ENCODE results near the gene IRX2. TPM values are rescaled to one million over a fixed set of nuclear protein-coding genes. Genes with fewer than 3 reads are reported as not detected.

IRX2 gene
- total and polyA plus RNA-seq, 2 of the 8 experiments (the other 6 are each of a cell fraction or from before 2014, with no cell fraction given), result 23.4 to 40.4 TPM

GRCh38 chr5:2746561-2747032, 4.9 kb downstream of the IRX2 start:
- Histone ChIP-seq H4K8ac (ENCODE audit: extremely low read depth, insufficient read depth, low read length) (no peak overlapping the region), H2BK15ac (ENCODE audit: low read length) (no peak overlapping the region), H3K4me3 (ENCODE audit: extremely low read depth in 1 of 4, insufficient read depth in 2 of 4, low read depth in 3 of 4, low read length in 4 of 4) (peak overlapping the region in 1 of 4 experiments; percentile 41; a peak in 3 of 8 replicates), H2BK120ac (replicated peaks; ENCODE audit: low read depth, low read length) (no peak overlapping the region), H4K20me1 (replicated peaks in 1 of 2; ENCODE audit: control insufficient read depth in 1 of 2, insufficient read depth in 2 of 2, low read length in 2 of 2) (peaks cover 37 to 39% of the 10 kb centered on the region in 2 experiments), H3K36me3 (ENCODE audit: control insufficient read depth in 2 of 4, insufficient read depth in 4 of 4, low read length in 3 of 4) (peaks cover 3 to 66% (median 25%) of the 10 kb centered on the region in 4 experiments; a peak in 7 of 8 replicates), H3K79me1 (ENCODE audit: low read depth, low read length) (no peaks in the 10 kb centered on the region), H3K4me2 (ENCODE audit: insufficient read depth in 1 of 2, low read depth in 2 of 2, low read length in 2 of 2) (peak overlapping the region; percentile 8 to 83; a peak in 2 of 4 replicates), H3K9ac (replicated peaks in 1 of 4; ENCODE audit: extremely low read depth in 1 of 4, low read depth in 3 of 4, low read length in 3 of 4) (no peak overlapping the region), H3K27me3 (replicated peaks in 1 of 4; ENCODE audit: control insufficient read depth in 3 of 4, extremely low read depth in 1 of 4, insufficient read depth in 3 of 4, low read length in 3 of 4) (peaks cover 2 to 34% (median 34%) of the 10 kb centered on the region in 4 experiments), H3K4ac (replicated peaks; ENCODE audit: insufficient read length, low read depth, low read length) (no peak overlapping the region), H3K23ac (ENCODE audit: insufficient read length) (no peak overlapping the region), H2AK5ac (ENCODE audit: low read depth, low read length) (no peak overlapping the region), H2BK20ac (ENCODE audit: low read length) (no peak overlapping the region), H2AFZ (ENCODE audit: low read length) (no peak overlapping the region), H3K18ac (ENCODE audit: extremely low read depth, low read length) (no peak overlapping the region), H2BK5ac (ENCODE audit: low read depth, low read length) (no peak overlapping the region), H3K14ac (ENCODE audit: insufficient read length) (no peak overlapping the region), H3K79me2 (ENCODE audit: control insufficient read depth in 1 of 2, insufficient read depth in 2 of 2, low read length in 2 of 2) (peaks cover 4 to 64% of the 10 kb centered on the region in 2 experiments; a peak in 3 of 4 replicates), H4K5ac (ENCODE audit: insufficient read length, low read depth, low read length) (no peak overlapping the region), H3K9me3 (ENCODE audit: insufficient read depth in 2 of 2, low read depth in 1 of 2, low read length in 1 of 2) (no peaks in the 10 kb centered on the region; a peak in 1 of 4 replicates), H4K91ac (replicated peaks; ENCODE audit: insufficient read length, low read length) (no peak overlapping the region), H3K56ac (replicated peaks; ENCODE audit: insufficient read length, low read depth, low read length) (no peak overlapping the region), H3K4me1 (replicated peaks in 1 of 4; ENCODE audit: control insufficient read depth in 3 of 4, insufficient read depth in 4 of 4, low read length in 3 of 4) (peaks cover 4 to 27% (median 10%) of the 10 kb centered on the region in 4 experiments), H3K27ac (ENCODE audit: low read depth, low read length) (no peak overlapping the region), H3K23me2 (ENCODE audit: low read depth, low read length) (peaks cover 13% of the 10 kb centered on the region; the same call in 1 of the 2 replicates), H2BK12ac (ENCODE audit: low read depth, low read length) (no peak overlapping the region)
- WGBS, 2 experiments (ENCODE audit: extremely low coverage in 1 of 2, insufficient coverage in 1 of 2, insufficient read length in 1 of 2, insufficient replicate concordance in 2 of 2, low coverage in 1 of 2, low lambda C conversion rate in 2 of 2, missing lambda C conversion rate in 1 of 2), result 77% methylated on average over 3 of the region's 3 CpGs; no CpG with 5 or more reads in 1 of the 2 experiments
- TF ChIP-seq ATF2 (IDR thresholded peaks at IDR 0.05; ENCODE audit: low read length) (no peak), RAD21 (IDR thresholded peaks at IDR 0.05 in 1 of 2, conservative IDR thresholded peaks at IDR 0.05 in 1 of 2; ENCODE audit: low read depth in 2 of 2, low read length in 2 of 2) (peak in 1 of 2 experiments; percentile 16; a peak in 2 of 4 replicates), KDM1A (IDR thresholded peaks at IDR 0.05; ENCODE audit: borderline replicate concordance, low read length) (no peak), GTF2F1 (IDR thresholded peaks at IDR 0.05; ENCODE audit: borderline replicate concordance, low read depth, low read length) (no peak), BACH1 (IDR thresholded peaks at IDR 0.05; ENCODE audit: low read length) (no peak), FOSL1 (IDR thresholded peaks at IDR 0.05; ENCODE audit: insufficient read depth, low read depth, low read length) (no peak), POLR2A (IDR thresholded peaks at IDR 0.05; ENCODE audit: control extremely low read depth in 1 of 2, low read depth in 2 of 2, low read length in 2 of 2) (0 out of 3 replicates have a peak, but pooled peaks of 1 of the 2 experiments have one; percentile 35)
- ChIA-PET POLR2A (ENCODE audit: partially characterized antibody) (interaction anchor here (0.7 kb wide), 2 partner anchors 22 to 424 kb away, joined by 3 read pairs; no protein-coding TSS in a partner anchor), CTCF (ENCODE audit: partially characterized antibody) (interaction anchor here (1.0 kb wide), 1 partner anchor 138 kb away, joined by 3 read pairs; no protein-coding TSS in a partner anchor)
- DNase-seq (ENCODE audit: low read depth in 1 of 2, low spot score in 2 of 2), result no peak
- FAIRE-seq, result no peak
